GM20431 (cell line): ENCODE results near the gene NDUFA3.

Experiments used
- in situ Hi-C: fragments of 300-500 bp; cut with MseI, MboI; formaldehyde crosslinking; loops from one replicate; pipeline ENCODE4 v1.15.0; 2020; ENCODE audit warnings: low sequenced_read_pairs; ENCODE audit not compliant: unreplicated experiment

NDUFA3 gene

GRCh38 chr19:54106716-54107115 is 4.1 kb downstream of the NDUFA3 start:
- in situ Hi-C loops: no loop called here

- in situ Hi-C loops: no loop called here
These were observed 5.3 kb downstream of the NDUFA3 start for GRCh38 chr19:54107876-54108490.

DNA sequence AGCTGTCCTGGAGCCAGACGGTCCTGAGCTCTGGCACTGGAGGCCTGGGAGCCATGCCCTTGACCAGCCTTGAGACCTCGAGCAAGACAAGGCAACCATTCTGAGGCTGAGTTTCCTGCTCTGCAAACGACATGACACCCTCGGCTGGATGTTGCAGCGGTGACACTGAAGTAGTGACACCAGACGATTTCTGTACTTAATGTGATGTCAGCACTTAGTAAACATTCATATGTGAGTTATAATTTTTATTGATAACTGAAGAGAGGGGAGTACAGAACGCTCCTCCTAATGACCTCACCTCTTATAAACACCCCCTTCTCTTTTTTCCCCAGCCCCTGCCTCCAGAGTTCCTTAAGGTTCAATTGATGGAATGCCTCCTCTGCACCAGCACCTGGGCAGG is 5.8 kb downstream of the NDUFA3 start:
- in situ Hi-C loops: no loop called here

- in situ Hi-C loops: no loop called here
These were observed 7.0 kb downstream of the NDUFA3 start for GRCh38 chr19:54109651-54110050.

DNA sequence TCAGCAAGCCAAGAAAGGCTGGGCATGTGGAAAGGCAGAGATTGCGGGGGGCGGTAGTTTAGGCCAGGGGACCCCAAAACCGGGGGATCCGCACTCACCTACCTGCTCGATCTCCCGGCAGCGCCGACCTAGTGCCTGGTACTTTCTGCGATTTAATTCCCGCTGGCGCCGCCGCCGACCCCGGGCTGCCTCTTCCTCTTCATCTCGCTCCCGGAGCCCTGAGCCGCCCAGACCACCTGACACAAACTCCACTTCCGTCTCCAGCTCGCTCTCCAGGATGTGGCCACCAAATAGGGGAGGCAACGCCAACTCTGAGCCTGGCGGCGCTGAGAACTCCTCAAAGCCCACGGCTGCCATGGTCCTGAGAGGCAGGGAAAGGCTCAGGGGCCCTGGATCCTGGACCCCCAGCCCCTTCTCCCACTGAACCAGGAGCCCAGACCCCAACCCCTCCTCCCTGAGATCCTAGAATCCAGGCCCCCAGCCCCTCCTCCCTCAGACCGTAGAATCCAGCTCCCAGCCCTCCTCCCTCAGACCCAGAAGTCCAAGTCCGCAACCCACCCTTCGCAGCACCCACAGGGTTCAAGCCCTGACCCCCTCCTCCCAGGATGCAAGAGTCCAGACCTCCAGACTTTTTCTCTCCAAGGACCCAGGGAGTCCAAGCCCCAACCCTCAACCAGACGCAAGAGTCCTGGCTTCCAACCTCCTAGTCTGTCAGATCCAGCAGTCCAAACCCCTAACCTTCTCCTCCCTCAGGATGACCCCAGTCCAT is 11.9 kb downstream of the NDUFA3 start:
- in situ Hi-C loops: no loop called here

- in situ Hi-C loops: no loop called here
These were observed 12.7 kb downstream of the NDUFA3 start, which contains the start of the genes PRPF31 and TFPT for GRCh38 chr19:54115109-54116063. Gene PRPF31, plus strand, starts transcription at chr19:54115754. Its CDS starts 2,525 bp downstream, at chr19:54118279. Gene TFPT, minus strand, starts transcription at chr19:54115657. Its CDS starts 388 bp downstream, at chr19:54115269.

DNA sequence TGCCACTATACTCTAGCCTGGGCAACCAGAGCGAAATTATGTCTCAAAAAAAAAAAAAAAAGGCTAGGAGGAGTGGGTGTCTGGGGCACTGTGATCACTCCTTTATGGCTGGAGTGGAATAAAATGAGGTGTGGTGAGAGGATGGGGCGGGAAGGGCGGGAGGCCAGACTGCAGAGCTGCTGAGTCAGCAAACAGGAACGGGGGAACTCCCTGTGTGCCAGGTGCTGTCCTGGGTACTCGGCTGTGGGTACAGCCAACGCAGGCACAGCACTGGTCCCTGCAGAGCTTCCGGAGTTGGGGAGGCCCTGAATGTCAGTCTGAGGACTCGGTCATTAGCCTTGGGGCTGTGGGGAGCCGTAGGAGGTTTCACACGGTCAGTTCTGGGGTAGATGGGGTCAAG is 18.6 kb downstream of the NDUFA3 start:
- in situ Hi-C loops: no loop called here

DNA sequence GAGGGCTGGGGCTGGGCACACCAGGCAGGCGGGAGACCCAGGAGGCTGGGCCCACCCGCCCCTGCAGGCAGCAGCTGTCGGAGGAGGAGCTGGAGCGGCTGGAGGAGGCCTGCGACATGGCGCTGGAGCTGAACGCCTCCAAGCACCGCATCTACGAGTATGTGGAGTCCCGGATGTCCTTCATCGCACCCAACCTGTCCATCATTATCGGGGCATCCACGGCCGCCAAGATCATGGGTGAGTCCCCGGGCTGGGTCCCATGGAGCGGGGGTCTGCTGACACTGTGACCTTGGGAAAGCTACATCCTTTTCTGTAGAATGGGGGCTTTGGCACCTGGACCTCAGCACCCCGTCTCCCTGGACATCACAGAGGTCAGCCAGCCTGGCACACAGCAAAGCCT is 21.0 kb downstream of the NDUFA3 start:
- in situ Hi-C loops: no loop called here

DNA sequence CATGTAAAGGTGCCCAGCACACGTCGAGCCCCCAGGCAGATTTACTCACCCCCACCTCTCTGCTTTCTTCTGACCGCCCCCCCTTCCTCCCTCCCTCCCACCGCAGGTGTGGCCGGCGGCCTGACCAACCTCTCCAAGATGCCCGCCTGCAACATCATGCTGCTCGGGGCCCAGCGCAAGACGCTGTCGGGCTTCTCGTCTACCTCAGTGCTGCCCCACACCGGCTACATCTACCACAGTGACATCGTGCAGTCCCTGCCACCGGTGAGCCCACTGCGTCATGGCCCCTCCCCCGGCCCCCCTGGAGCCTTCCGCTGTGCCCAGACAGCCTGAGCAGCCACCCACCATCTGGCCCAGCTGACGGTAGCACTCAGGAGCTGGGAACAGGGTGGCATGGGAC is 21.7 kb downstream of the NDUFA3 start:
- in situ Hi-C loops: no loop called here

DNA sequence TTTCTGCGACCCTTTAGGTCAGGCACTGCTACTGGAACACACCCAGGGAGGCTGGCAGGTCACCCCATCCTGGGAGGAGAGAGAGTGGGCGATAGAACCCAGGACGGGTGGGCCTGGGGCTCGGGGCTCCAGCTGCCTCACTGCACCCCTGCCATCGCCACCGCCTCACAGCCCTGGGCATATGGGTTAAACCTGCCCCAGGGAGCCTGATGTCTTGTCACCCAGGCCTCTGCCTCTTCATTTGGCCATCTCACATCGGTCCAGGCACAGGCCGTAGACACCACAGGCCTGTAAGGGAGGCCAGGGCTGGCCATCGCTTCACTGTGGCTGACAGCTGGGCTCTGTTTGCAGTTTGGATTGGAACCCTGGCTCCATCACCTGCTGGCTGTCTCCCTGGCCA is 23.1 kb downstream of the NDUFA3 start:
- in situ Hi-C loops: no loop called here

DNA sequence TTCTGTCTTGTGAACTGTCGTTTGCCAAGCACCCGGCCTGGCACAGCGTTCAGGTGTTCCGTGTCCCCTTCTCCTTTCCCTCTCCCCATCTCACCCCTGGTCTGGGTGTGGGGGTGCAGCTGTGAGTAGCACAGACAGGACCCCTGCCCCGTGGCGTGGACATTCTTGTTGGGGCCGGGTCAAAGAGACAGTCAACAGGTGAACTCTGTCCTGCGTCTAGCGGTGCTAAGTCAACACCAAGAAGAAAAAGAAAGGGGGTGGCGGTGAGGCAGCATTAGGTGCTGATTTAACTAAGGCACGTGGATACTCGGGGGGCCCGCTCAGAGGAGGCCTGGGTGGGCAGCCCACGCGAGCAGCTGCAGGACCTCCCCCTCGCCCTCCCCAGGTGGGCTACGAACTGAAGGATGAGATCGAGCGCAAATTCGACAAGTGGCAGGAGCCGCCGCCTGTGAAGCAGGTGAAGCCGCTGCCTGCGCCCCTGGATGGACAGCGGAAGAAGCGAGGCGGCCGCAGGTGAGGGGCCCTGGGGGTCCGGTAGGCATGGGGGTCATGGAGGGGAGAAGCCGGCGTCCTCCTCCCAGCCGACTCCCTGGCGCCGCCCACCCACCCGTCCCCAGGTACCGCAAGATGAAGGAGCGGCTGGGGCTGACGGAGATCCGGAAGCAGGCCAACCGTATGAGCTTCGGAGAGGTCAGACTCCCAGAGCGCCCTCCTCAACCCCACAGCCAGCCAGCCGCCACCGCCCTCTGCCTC is 25.2 kb downstream of the NDUFA3 start:
- in situ Hi-C loops: no loop called here

DNA sequence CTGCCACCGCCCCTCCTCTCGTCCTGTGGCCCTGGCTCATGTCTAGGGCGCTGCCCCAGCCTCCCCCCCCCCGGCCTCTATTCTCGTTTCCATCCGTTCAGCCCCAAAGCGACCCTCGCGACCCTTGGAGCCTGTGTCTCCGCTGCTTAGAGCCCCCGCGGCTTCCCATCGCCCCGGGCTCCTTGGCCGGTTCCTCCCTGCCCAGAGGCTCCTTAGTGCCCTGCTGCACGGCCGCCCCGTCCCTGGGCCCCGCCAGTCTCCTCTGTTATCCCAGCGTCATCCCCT is 25.7 kb downstream of the NDUFA3 start:
- in situ Hi-C loops: no loop called here

GRCh38 chr19:54128796-54129616 is 26.4 kb downstream of the NDUFA3 start:
- in situ Hi-C loops: no loop called here

- in situ Hi-C loops: no loop called here
These were observed 27.0 kb downstream of the NDUFA3 start for GRCh38 chr19:54129617-54129996.

- in situ Hi-C loops: no loop called here
These were observed 30.8 kb downstream of the NDUFA3 start for GRCh38 chr19:54133312-54133956.

DNA sequence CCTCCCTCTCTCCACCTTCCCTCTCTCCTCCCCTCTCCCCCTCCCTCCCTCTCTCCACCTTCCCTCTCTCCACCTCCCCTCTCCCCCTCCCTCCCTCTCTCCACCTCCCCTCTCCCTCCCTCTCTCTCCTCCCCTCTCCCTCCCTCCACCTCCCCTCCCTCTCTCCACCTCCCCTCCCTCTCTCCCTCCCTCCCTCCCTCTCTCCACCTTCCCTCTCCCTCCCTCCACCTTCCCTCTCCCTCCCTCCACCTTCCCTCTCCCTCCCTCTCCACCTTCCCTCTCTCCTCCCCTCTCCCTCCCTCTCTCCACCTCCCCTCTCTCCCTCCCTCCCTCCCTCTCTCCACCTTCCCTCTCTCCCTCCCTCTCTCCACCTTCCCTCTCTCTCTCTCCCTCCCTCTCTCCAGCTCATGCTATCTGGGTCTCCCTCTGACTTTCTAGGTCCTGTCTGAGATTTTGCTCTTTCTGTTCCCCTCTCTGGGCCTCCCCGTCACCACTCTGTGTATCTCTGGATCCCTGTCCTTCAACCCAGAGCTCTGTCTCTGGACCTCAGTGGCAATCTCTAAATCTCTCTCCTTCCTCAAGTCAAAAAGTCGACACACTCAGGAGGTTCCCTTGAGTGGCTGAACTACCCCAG is 31.4 kb downstream of the NDUFA3 start:
- in situ Hi-C loops: no loop called here

- in situ Hi-C loops: no loop called here
These were observed 33.6 kb downstream of the NDUFA3 start for GRCh38 chr19:54136086-54136863.
